Measurements from ENCODE around the gene ITPKA. TPM values are rescaled to one million over a fixed set of nuclear protein-coding genes. Genes with fewer than 3 reads are reported as not detected.

Gene ITPKA
- total RNA-seq, 1 experiment from 2014 or later: 4.3 TPM

DNA sequence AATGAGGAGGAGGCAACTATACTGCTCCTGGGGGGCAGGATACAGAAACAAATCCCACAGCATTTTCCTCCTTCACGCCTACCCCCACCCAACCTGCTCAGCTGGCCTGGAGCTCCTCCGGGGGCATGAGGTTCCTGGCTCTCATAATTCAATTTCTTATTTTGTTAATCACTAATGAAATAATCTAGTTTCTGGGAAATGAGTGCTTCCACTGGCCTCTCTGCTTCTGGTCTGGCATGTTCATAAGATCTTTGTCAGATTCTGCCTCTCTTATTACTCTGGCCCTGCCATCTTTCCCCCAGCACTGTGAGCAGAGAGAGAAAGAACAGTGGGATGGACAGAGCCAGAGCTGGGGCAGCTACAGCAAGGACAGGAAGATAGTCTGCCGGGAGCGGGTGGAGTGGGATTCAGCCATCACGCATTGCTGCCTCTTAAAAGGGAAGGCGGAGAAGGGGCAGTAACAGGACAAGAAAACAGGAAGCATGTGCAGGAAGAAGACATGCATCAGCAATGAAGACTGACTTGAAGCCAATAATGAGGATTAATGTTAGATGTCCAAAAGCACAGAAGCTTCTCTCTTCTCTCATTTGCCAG lies 36.8 kb downstream of the ITPKA start:
- H3K9me3 ChIP-seq (ENCODE audit: low read depth, low read length, poor library complexity, severe bottlenecking): no peaks in the 10 kb centered on the region
- no peak for DNase-seq (ENCODE audit: low spot score)
- no peak overlapping the region for H3K27ac ChIP-seq (ENCODE audit: low read depth, low read length, poor library complexity, severe bottlenecking)
- BruUV-seq (replicated peaks): no TSS peak
- H3K36me3 ChIP-seq (ENCODE audit: insufficient read depth, low read length, poor library complexity, severe bottlenecking): peaks cover 42% of the 10 kb centered on the region
- no peak for TF ChIP-seq EZH2 (IDR thresholded peaks at IDR 0.05; ENCODE audit: borderline replicate concordance, low read depth, low read length, poor library complexity, severe bottlenecking)
- TF ChIP-seq, protein P1, sequence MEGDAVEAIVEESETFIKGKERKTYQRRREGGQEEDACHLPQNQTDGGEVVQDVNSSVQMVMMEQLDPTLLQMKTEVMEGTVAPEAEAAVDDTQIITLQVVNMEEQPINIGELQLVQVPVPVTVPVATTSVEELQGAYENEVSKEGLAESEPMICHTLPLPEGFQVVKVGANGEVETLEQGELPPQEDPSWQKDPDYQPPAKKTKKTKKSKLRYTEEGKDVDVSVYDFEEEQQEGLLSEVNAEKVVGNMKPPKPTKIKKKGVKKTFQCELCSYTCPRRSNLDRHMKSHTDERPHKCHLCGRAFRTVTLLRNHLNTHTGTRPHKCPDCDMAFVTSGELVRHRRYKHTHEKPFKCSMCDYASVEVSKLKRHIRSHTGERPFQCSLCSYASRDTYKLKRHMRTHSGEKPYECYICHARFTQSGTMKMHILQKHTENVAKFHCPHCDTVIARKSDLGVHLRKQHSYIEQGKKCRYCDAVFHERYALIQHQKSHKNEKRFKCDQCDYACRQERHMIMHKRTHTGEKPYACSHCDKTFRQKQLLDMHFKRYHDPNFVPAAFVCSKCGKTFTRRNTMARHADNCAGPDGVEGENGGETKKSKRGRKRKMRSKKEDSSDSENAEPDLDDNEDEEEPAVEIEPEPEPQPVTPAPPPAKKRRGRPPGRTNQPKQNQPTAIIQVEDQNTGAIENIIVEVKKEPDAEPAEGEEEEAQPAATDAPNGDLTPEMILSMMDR (conservative IDR thresholded peaks at IDR 0.05; ENCODE audit: low read depth, low read length): no peak
- no peaks in the 10 kb centered on the region for H3K27me3 ChIP-seq (replicated peaks; ENCODE audit: insufficient read depth, low read depth, low read length, poor library complexity)
- ChIA-PET CTCF (no interaction called here), POLR2A (ENCODE audit: low non-redundant PET) (no interaction called here)
- no peak overlapping the region for H3K4me3 ChIP-seq (ENCODE audit: low read depth, low read length, poor library complexity, severe bottlenecking)
- H3K4me1 ChIP-seq (ENCODE audit: insufficient read depth, low read length, poor library complexity, severe bottlenecking): no peaks in the 10 kb centered on the region
- intact Hi-C loops (cut with micrococcal nuclease; ENCODE audit: unreplicated experiment): no loop called here

DNA sequence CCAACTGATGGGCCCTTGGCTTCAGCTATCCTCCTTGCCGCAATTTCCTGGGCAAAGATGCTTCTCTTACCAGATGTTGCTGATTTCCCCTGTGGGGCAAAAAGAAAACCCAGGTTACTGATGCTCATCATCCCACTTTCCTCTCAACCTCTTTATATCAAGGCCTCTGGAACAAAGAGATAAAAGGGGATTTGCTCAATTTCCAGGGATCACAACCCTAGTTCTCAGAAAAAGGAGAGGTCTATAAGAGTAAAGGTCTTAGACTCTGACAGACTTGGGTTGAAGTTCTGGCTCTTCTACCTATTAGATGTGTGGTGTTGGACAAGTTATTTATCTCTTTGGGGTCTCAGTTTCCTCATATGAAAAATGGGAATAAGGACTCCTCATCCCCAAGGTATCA lies 41.9 kb downstream of the ITPKA start:
- no TSS peak for BruUV-seq (replicated peaks)
- Histone ChIP-seq H3K4me1 (ENCODE audit: insufficient read depth, low read length, poor library complexity, severe bottlenecking) (no peaks in the 10 kb centered on the region), H3K27me3 (replicated peaks; ENCODE audit: insufficient read depth, low read depth, low read length, poor library complexity) (no peaks in the 10 kb centered on the region), H3K9me3 (ENCODE audit: low read depth, low read length, poor library complexity, severe bottlenecking) (no peaks in the 10 kb centered on the region), H3K4me3 (ENCODE audit: low read depth, low read length, poor library complexity, severe bottlenecking) (no peak overlapping the region), H3K36me3 (ENCODE audit: insufficient read depth, low read length, poor library complexity, severe bottlenecking) (peaks cover 28% of the 10 kb centered on the region), H3K27ac (ENCODE audit: low read depth, low read length, poor library complexity, severe bottlenecking) (no peak overlapping the region)
- DNase-seq (ENCODE audit: low spot score): no peak
- TF ChIP-seq, protein P1 (conservative IDR thresholded peaks at IDR 0.05; ENCODE audit: low read depth, low read length): no peak
- no peak for TF ChIP-seq EZH2 (IDR thresholded peaks at IDR 0.05; ENCODE audit: borderline replicate concordance, low read depth, low read length, poor library complexity, severe bottlenecking)
- CTCF ChIA-PET: no interaction called here
- intact Hi-C loops (cut with micrococcal nuclease; ENCODE audit: unreplicated experiment): no loop called here
- POLR2A ChIA-PET (ENCODE audit: low non-redundant PET): no interaction called here

DNA sequence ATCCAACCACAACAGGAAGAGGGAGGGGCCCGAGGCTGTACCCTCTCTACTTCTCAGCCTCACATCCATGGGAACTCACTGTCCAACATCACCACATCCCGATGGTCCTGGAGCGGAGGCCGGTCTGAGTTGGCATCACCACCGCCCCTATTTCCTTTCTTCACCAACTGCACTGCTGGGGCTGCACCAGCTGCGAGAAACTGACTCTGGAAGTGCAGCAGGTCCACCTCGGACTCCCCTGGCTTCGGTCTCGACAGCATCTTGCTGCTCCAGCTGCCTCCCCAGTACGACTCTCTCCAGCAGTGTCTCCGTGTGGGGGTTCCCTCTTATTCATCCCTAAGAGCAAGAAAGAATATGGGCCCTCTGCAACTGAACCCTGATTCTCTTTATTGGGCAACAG lies 43.2 kb downstream of the ITPKA start:
- ChIA-PET CTCF (no interaction called here), POLR2A (ENCODE audit: low non-redundant PET) (no interaction called here)

More for the DNA sequence above, 43.2 kb downstream of the ITPKA start:
- Histone ChIP-seq H3K4me1 (ENCODE audit: insufficient read depth, low read length, poor library complexity, severe bottlenecking) (no peaks in the 10 kb centered on the region), H3K36me3 (ENCODE audit: insufficient read depth, low read length, poor library complexity, severe bottlenecking) (peaks cover 28% of the 10 kb centered on the region), H3K9me3 (ENCODE audit: low read depth, low read length, poor library complexity, severe bottlenecking) (no peaks in the 10 kb centered on the region), H3K4me3 (ENCODE audit: low read depth, low read length, poor library complexity, severe bottlenecking) (no peak overlapping the region), H3K27ac (ENCODE audit: low read depth, low read length, poor library complexity, severe bottlenecking) (no peak overlapping the region), H3K27me3 (replicated peaks; ENCODE audit: insufficient read depth, low read depth, low read length, poor library complexity) (no peaks in the 10 kb centered on the region)
- BruUV-seq (replicated peaks): no TSS peak
- intact Hi-C loops (cut with micrococcal nuclease; ENCODE audit: unreplicated experiment): no loop called here
- DNase-seq (ENCODE audit: low spot score): no peak
- TF ChIP-seq EZH2 (IDR thresholded peaks at IDR 0.05; ENCODE audit: borderline replicate concordance, low read depth, low read length, poor library complexity, severe bottlenecking): no peak
- TF ChIP-seq, protein P1 (conservative IDR thresholded peaks at IDR 0.05; ENCODE audit: low read depth, low read length): no peak
